ENCODE data around the gene RAPGEF2.
"Not testable (repeated sequence)": the region's sequence is repeated elsewhere in the genome, so short reads cannot be mapped to it uniquely, and the experiment has no call there.

The RAPGEF2 gene

GRCh38 chr4:159108124-159108523, 5.2 kb downstream of the RAPGEF2 start:
- TF ChIP-seq EZH2phosphoT487 (conservative IDR thresholded peaks at IDR 0.05; ENCODE audit: low read length) (no peak), CTCF (IDR thresholded peaks at IDR 0.05; ENCODE audit: insufficient read depth, low read length, poor library complexity, severe bottlenecking) (no peak)
- Histone ChIP-seq H3K9me2 (replicated peaks; ENCODE audit: insufficient read depth, low read length) (no peaks in the 10 kb centered on the region), H3K27ac (ENCODE audit: low read depth, low read length) (no peak overlapping the region), H3K36me3 (ENCODE audit: low read length) (no peaks in the 10 kb centered on the region), H3K27me3 (ENCODE audit: low read length) (no peaks in the 10 kb centered on the region), H3K9ac (ENCODE audit: low read length) (no peak overlapping the region), H2AFZ (ENCODE audit: low read depth, low read length, severe bottlenecking) (no peak overlapping the region), H3K4me2 (ENCODE audit: low read depth, low read length, poor library complexity, severe bottlenecking) (no peak overlapping the region), H3F3A (ENCODE audit: insufficient read depth) (no peaks in the 10 kb centered on the region; the same call in 1 of the 2 replicates), H4K20me1 (ENCODE audit: low read depth, low read length) (no peaks in the 10 kb centered on the region), H3K79me2 (ENCODE audit: insufficient read depth, low read length) (no peaks in the 10 kb centered on the region), H3K4me3 (ENCODE audit: insufficient read depth, low read length, poor library complexity, severe bottlenecking) (no peak overlapping the region), H3K9me3 (ENCODE audit: insufficient read depth, low read length) (no peaks in the 10 kb centered on the region)

DNA sequence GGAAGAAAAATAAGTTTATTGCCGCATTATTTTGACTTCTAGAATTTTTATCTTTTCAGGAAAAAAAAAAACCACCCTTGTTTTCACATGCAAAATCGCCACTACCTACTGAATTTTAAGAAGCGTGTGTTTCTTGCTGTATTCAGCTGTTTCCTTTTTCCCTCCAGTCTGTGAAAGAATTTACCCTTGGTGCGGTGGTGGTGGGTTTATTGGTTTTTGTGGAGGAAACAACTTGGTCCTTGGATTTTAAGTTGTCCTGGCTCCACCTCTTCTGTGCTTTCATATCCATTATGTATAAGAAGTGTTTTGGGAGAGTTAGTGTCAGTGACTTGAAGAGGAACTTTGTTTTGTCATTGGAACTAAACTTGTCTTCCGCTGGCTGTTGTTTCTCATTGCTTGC, 8.1 kb downstream of the RAPGEF2 start:
- H3K9me3 ChIP-seq (ENCODE audit: insufficient read depth, low read length): no peaks in the 10 kb centered on the region
- TF ChIP-seq CTCF (IDR thresholded peaks at IDR 0.05; ENCODE audit: insufficient read depth, low read length, poor library complexity, severe bottlenecking) (no peak), EZH2phosphoT487 (conservative IDR thresholded peaks at IDR 0.05; ENCODE audit: low read length) (no peak)
- H2AFZ ChIP-seq (ENCODE audit: low read depth, low read length, severe bottlenecking): no peak overlapping the region
- H3K9ac ChIP-seq (ENCODE audit: low read length): no peak overlapping the region
- H3F3A ChIP-seq (ENCODE audit: insufficient read depth): no peaks in the 10 kb centered on the region
- no peaks in the 10 kb centered on the region for H3K9me2 ChIP-seq (replicated peaks; ENCODE audit: insufficient read depth, low read length)
- no peak overlapping the region for H3K4me3 ChIP-seq (ENCODE audit: insufficient read depth, low read length, poor library complexity, severe bottlenecking)
- H3K4me2 ChIP-seq (ENCODE audit: low read depth, low read length, poor library complexity, severe bottlenecking): no peak overlapping the region
- no peaks in the 10 kb centered on the region for H3K27me3 ChIP-seq (ENCODE audit: low read length)
- no peaks in the 10 kb centered on the region for H3K36me3 ChIP-seq (ENCODE audit: low read length)
- no peak overlapping the region for H3K27ac ChIP-seq (ENCODE audit: low read depth, low read length)
- H4K20me1 ChIP-seq (ENCODE audit: low read depth, low read length): no peaks in the 10 kb centered on the region
- H3K79me2 ChIP-seq (ENCODE audit: insufficient read depth, low read length): no peaks in the 10 kb centered on the region

DNA sequence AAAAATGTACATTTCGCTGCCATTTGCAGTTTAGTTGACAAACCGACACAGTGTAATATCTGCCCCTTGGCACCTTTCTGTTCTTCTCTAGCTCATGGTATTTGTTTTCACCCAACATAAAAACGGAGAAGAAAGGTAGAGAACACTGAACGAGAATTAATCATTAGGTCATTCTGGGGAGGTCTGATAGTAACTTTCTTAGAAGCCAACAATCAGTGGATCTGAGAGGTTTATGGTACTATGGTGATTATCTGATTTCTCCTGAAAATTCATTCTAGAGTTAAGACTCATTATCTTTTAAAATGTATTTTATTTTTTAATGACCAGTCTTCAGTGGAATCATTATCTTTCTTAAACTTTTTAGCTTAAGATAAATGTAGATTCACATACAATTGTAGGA, 8.5 kb downstream of the RAPGEF2 start:
- Histone ChIP-seq H3K27ac (ENCODE audit: low read depth, low read length) (no peak overlapping the region), H3K9ac (ENCODE audit: low read length) (no peak overlapping the region)
- TF ChIP-seq CTCF (IDR thresholded peaks at IDR 0.05; ENCODE audit: insufficient read depth, low read length, poor library complexity, severe bottlenecking): no peak
- no peak for TF ChIP-seq EZH2phosphoT487 (conservative IDR thresholded peaks at IDR 0.05; ENCODE audit: low read length)

GRCh38 chr4:159113366-159113765, 10.5 kb downstream of the RAPGEF2 start:
- H3K9me2 ChIP-seq (replicated peaks; ENCODE audit: insufficient read depth, low read length); H2AFZ ChIP-seq (ENCODE audit: low read depth, low read length, severe bottlenecking); H3K4me2 ChIP-seq (ENCODE audit: low read depth, low read length, poor library complexity, severe bottlenecking); H3K79me2 ChIP-seq (ENCODE audit: insufficient read depth, low read length); H4K20me1 ChIP-seq (ENCODE audit: low read depth, low read length); H3K9me3 ChIP-seq (ENCODE audit: insufficient read depth, low read length); H3K4me3 ChIP-seq (ENCODE audit: insufficient read depth, low read length, poor library complexity, severe bottlenecking); H3F3A ChIP-seq (ENCODE audit: insufficient read depth); H3K36me3 ChIP-seq (ENCODE audit: low read length); H3K9ac ChIP-seq (ENCODE audit: low read length); H3K27me3 ChIP-seq (ENCODE audit: low read length); H3K27ac ChIP-seq (ENCODE audit: low read depth, low read length): not testable (repeated sequence)

More for the DNA sequence above, 8.5 kb downstream of the RAPGEF2 start:
- Histone ChIP-seq H3K4me3 (ENCODE audit: insufficient read depth, low read length, poor library complexity, severe bottlenecking) (no peak overlapping the region), H3F3A (ENCODE audit: insufficient read depth) (no peaks in the 10 kb centered on the region), H3K4me2 (ENCODE audit: low read depth, low read length, poor library complexity, severe bottlenecking) (no peak overlapping the region), H2AFZ (ENCODE audit: low read depth, low read length, severe bottlenecking) (no peak overlapping the region), H3K9me2 (replicated peaks; ENCODE audit: insufficient read depth, low read length) (no peaks in the 10 kb centered on the region), H3K79me2 (ENCODE audit: insufficient read depth, low read length) (no peaks in the 10 kb centered on the region), H4K20me1 (ENCODE audit: low read depth, low read length) (no peaks in the 10 kb centered on the region), H3K9me3 (ENCODE audit: insufficient read depth, low read length) (no peaks in the 10 kb centered on the region), H3K27me3 (ENCODE audit: low read length) (no peaks in the 10 kb centered on the region), H3K36me3 (ENCODE audit: low read length) (no peaks in the 10 kb centered on the region)

GRCh38 chr4:159116098-159116497, 13.2 kb downstream of the RAPGEF2 start:
- not testable (repeated sequence) for H4K20me1 ChIP-seq (ENCODE audit: low read depth, low read length); H2AFZ ChIP-seq (ENCODE audit: low read depth, low read length, severe bottlenecking); H3F3A ChIP-seq (ENCODE audit: insufficient read depth); H3K4me2 ChIP-seq (ENCODE audit: low read depth, low read length, poor library complexity, severe bottlenecking); H3K79me2 ChIP-seq (ENCODE audit: insufficient read depth, low read length); H3K27me3 ChIP-seq (ENCODE audit: low read length); H3K4me3 ChIP-seq (ENCODE audit: insufficient read depth, low read length, poor library complexity, severe bottlenecking); H3K9ac ChIP-seq (ENCODE audit: low read length); H3K36me3 ChIP-seq (ENCODE audit: low read length); H3K9me3 ChIP-seq (ENCODE audit: insufficient read depth, low read length); H3K27ac ChIP-seq (ENCODE audit: low read depth, low read length); H3K9me2 ChIP-seq (replicated peaks; ENCODE audit: insufficient read depth, low read length)

- not testable (repeated sequence) for H2AFZ ChIP-seq (ENCODE audit: low read depth, low read length, severe bottlenecking); H3K9me2 ChIP-seq (replicated peaks; ENCODE audit: insufficient read depth, low read length); H3K27ac ChIP-seq (ENCODE audit: low read depth, low read length); H3K36me3 ChIP-seq (ENCODE audit: low read length); H3F3A ChIP-seq (ENCODE audit: insufficient read depth); H4K20me1 ChIP-seq (ENCODE audit: low read depth, low read length); H3K79me2 ChIP-seq (ENCODE audit: insufficient read depth, low read length); H3K4me2 ChIP-seq (ENCODE audit: low read depth, low read length, poor library complexity, severe bottlenecking); H3K27me3 ChIP-seq (ENCODE audit: low read length); H3K4me3 ChIP-seq (ENCODE audit: insufficient read depth, low read length, poor library complexity, severe bottlenecking); H3K9ac ChIP-seq (ENCODE audit: low read length); H3K9me3 ChIP-seq (ENCODE audit: insufficient read depth, low read length)
Measured at GRCh38 chr4:159116693-159117092, 13.8 kb downstream of the RAPGEF2 start.
